AG04450 (cell line): ENCODE measurements around the gene ATXN1. TPM values are rescaled to one million over a fixed set of nuclear protein-coding genes. Genes with fewer than 3 reads are reported as not detected.

Source experiments
- CTCF ChIA-PET: fragments of 300-600, 350-600 bp; formaldehyde crosslinking; extraction: SDS; loops from one replicate; lab custom pipeline; 2022; ENCODE audit warnings: antibody characterized with exemption, inconsistent platforms; lab: Charles Lee
- POLR2A ChIA-PET: fragments of 350-600 bp; formaldehyde crosslinking; extraction: SDS; loops from one replicate; lab custom pipeline; 2021; ENCODE audit warnings: antibody characterized with exemption, inconsistent platforms; lab: Yijun Ruan, JAX
- DNase-seq: peaks from one replicate; pipeline ENCODE4 v3.0.0-alpha.2; 2011; ENCODE audit warnings: low read depth, low spot score
- H3K27ac ChIP-seq: one replicate; pipeline ENCODE4 v1.5.1; 2012; ENCODE audit warnings: low read depth, low read length, control low read depth
- H3K27me3 ChIP-seq: one replicate; pipeline ENCODE4 v1.6.0; 2012; ENCODE audit warnings: low read length; ENCODE audit not compliant: control insufficient read depth, insufficient read depth
- H3K4me3 ChIP-seq: 2 replicates; pipeline ENCODE4 v1.5.1; 2011; ENCODE audit warnings: mild to moderate bottlenecking, low read depth, low read length, control low read depth
- H3K9me3 ChIP-seq: 2 replicates; pipeline ENCODE4 v1.5.1; 2012; ENCODE audit warnings: low read length; ENCODE audit not compliant: control insufficient read depth, insufficient read depth
- CTCF ChIP-seq: IDR thresholded peaks from 2 replicates; pipeline ENCODE4 v1.5.1; 2011; ENCODE audit warnings: low read depth, low read length, control low read depth, inconsistent platforms
- polyA plus RNA-seq: library from polyadenylated mRNA; depleted of rRNA; stranded (reverse); fragments of >200 nt; gene quantifications from 2 replicates; pipeline ENCODE4 v1.2.3, GENCODE V29; 2011

ATXN1 gene
- polyA plus RNA-seq, 1 experiment, result 12.6 TPM

GRCh38 chr6:16405375-16405774, 355.9 kb downstream of the ATXN1 start:
- ChIA-PET CTCF (interaction anchor here (1.1 kb wide), 1 partner anchor 9 kb away, joined by 8 read pairs; no protein-coding TSS in a partner anchor), POLR2A (no interaction called here)
- no peaks in the 10 kb centered on the region for H3K27me3 ChIP-seq
- TF ChIP-seq CTCF, result no peak
- H3K9me3 ChIP-seq, result no peaks in the 10 kb centered on the region
- no peak overlapping the region for H3K4me3 ChIP-seq
- H3K27ac ChIP-seq, result no peak overlapping the region
- DNase-seq, result no peak

- no peak overlapping the region for H3K27ac ChIP-seq
Measured at GRCh38 chr6:16404456-16404855, 356.8 kb downstream of the ATXN1 start.

GRCh38 chr6:16403831-16404230, 357.4 kb downstream of the ATXN1 start:
- CTCF ChIA-PET, result interaction anchor here (0.5 to 1.9 kb wide), 15 partner anchors 9 to 360 kb away, joined by 3 to 11 read pairs (median 3); partner anchors contain the start of gene ATXN1
- Histone ChIP-seq H3K4me3 (no peak overlapping the region), H3K27me3 (no peaks in the 10 kb centered on the region), H3K27ac (no peak overlapping the region), H3K9me3 (no peaks in the 10 kb centered on the region)
- DNase-seq, result no peak
- POLR2A ChIA-PET, result no interaction called here
- TF ChIP-seq CTCF, result peak; percentile 52

More at GRCh38 chr6:16404456-16404855, 356.8 kb downstream of the ATXN1 start:
- Histone ChIP-seq H3K9me3 (no peaks in the 10 kb centered on the region), H3K4me3 (no peak overlapping the region), H3K27me3 (no peaks in the 10 kb centered on the region)
- CTCF ChIA-PET, result interaction anchor here (0.7 to 1.9 kb wide), 4 partner anchors 10 to 359 kb away, joined by 3 to 11 read pairs (median 8); no protein-coding TSS in a partner anchor
- POLR2A ChIA-PET, result no interaction called here
- DNase-seq, result no peak
- TF ChIP-seq CTCF, result no peak

GRCh38 chr6:16402581-16402900, 358.7 kb downstream of the ATXN1 start:
- H3K27ac ChIP-seq, result no peak overlapping the region
- no peak for DNase-seq
- no peak overlapping the region for H3K4me3 ChIP-seq
- no peaks in the 10 kb centered on the region for H3K9me3 ChIP-seq
- CTCF ChIA-PET, result interaction anchor here (0.9 to 1.9 kb wide), 7 partner anchors 11 to 361 kb away, joined by 3 to 11 read pairs (median 6); no protein-coding TSS in a partner anchor
- no peaks in the 10 kb centered on the region for H3K27me3 ChIP-seq
- POLR2A ChIA-PET, result no interaction called here
- TF ChIP-seq CTCF, result no peak

GRCh38 chr6:16400248-16400760, 361.0 kb downstream of the ATXN1 start:
- TF ChIP-seq CTCF, result no peak
- ChIA-PET CTCF (interaction anchor here (1.0 to 2.3 kb wide), 3 partner anchors 9 to 362 kb away, joined by 3 to 11 read pairs (median 3); no protein-coding TSS in a partner anchor), POLR2A (no interaction called here)
- no peak overlapping the region for H3K27ac ChIP-seq
- no peak overlapping the region for H3K4me3 ChIP-seq
- no peaks in the 10 kb centered on the region for H3K9me3 ChIP-seq
- no peaks in the 10 kb centered on the region for H3K27me3 ChIP-seq
- no peak for DNase-seq
